HCT116 (cell line): ENCODE measurements around the gene KCNK5. TPM values are rescaled to one million over a fixed set of nuclear protein-coding genes. Genes with fewer than 3 reads are reported as not detected.

Experiments used
- ATAC-seq: fragments of 200-7000 bp; cut with Tn5 transposase; 2 replicates; pipeline ENCODE4 v1.9.1; 2020; ENCODE audit warnings: mild to moderate bottlenecking, moderate library complexity
- BruUV-seq: library from RNA; stranded (reverse); fragments of 400-500 nt; replicated peaks from 2 replicates; lab custom pipeline; 2021; lab: Mats Ljungman, UMichigan
- CTCF ChIA-PET: fragments of 300-600 bp; sonication (Branson Sonifier 250); formaldehyde crosslinking; loops from one replicate; lab custom pipeline; 2021; ENCODE audit warnings: antibody characterized with exemption; lab: Charles Lee
- POLR2A ChIA-PET: fragments of 300-600, 350-600 bp; sonication (Branson Sonifier 250); formaldehyde crosslinking; loops from one replicate; lab custom pipeline; 2021; ENCODE audit warnings: antibody characterized with exemption; lab: Charles Lee
- RAD21 ChIA-PET, 2 experiments: fragments of 300-600 bp; sonication (Branson Sonifier 250); formaldehyde crosslinking; loops; one replicate each; lab custom pipeline; 2023; ENCODE audit warnings: low total read pairs in 2 of 2; ENCODE audit not compliant: uncharacterized antibody in 2 of 2, unreplicated experiment in 2 of 2, low non-redundant PET in 1 of 2; lab: Charles Lee
- DNase-seq: peaks from one replicate; pipeline ENCODE4 v3.0.0-alpha.2; 2010; ENCODE audit warnings: low read depth, low spot score
- H2AFZ ChIP-seq: fragments of 200-600 bp; shearing (Covaris generic), sonication (generic); 2 replicates; pipeline ENCODE4 v1.6.1; 2017; ENCODE audit warnings: low read depth, mixed run types, mixed read lengths, antibody characterized with exemption, low read length; ENCODE audit not compliant: poor library complexity, severe bottlenecking
- H3K27ac ChIP-seq: 2 replicates; pipeline ENCODE4 v1.5.1; 2012; ENCODE audit warnings: low read depth, low read length
- H3K27me3 ChIP-seq: fragments of 200-600 bp; sonication (generic); 2 replicates; pipeline ENCODE4 v1.6.1; 2016; ENCODE audit warnings: mixed run types, low read length, mixed read lengths; ENCODE audit not compliant: insufficient read depth
- H3K36me3 ChIP-seq, 2 experiments: fragments of 200-500 bp in 1 of 2; fragments of 200-600 bp in 1 of 2; sonication (Bioruptor generic) in 1 of 2; sonication (generic) in 1 of 2; 2 replicates each; pipeline versions ENCODE4 v1.5.1 to v1.6.1; 2014 to 2016; ENCODE audit warnings: low read length in 2 of 2, inconsistent platforms in 1 of 2, mixed read lengths in 1 of 2, mixed run types in 1 of 2; ENCODE audit not compliant: insufficient read depth in 2 of 2, control insufficient read depth in 1 of 2
- H3K4me1 ChIP-seq, 2 experiments: fragments of 200-600 bp in 1 of 2; sonication (generic) in 1 of 2; 2 replicates each; pipeline versions ENCODE4 v1.5.1 to v1.6.1; 2012 to 2017; ENCODE audit warnings: low read length in 2 of 2, inconsistent platforms in 1 of 2, mild to moderate bottlenecking in 1 of 2, mixed read lengths in 1 of 2, mixed run types in 1 of 2, moderate library complexity in 1 of 2; ENCODE audit not compliant: insufficient read depth in 2 of 2, control insufficient read depth in 1 of 2
- H3K4me2 ChIP-seq: fragments of 200-600 bp; sonication (generic); 2 replicates; pipeline ENCODE4 v1.6.1; 2017; ENCODE audit warnings: mixed run types, low read length, mixed read lengths
- H3K4me3 ChIP-seq, 2 experiments: fragments of 200-600 bp in 1 of 2; sonication (generic) in 1 of 2; replicated peaks in 1 of 2; 2 replicates each; pipeline ENCODE4 v1.5.1; 2011 to 2016; ENCODE audit warnings: low read length in 2 of 2, control low read depth in 1 of 2, low read depth in 1 of 2, mild to moderate bottlenecking in 1 of 2, mixed read lengths in 1 of 2, mixed run types in 1 of 2
- H3K79me2 ChIP-seq: fragments of 200-600 bp; sonication (generic); 2 replicates; pipeline ENCODE4 v1.6.1; 2017; ENCODE audit warnings: mild to moderate bottlenecking, mixed run types, low read length, moderate library complexity, mixed read lengths; ENCODE audit not compliant: insufficient read depth
- H3K9ac ChIP-seq: fragments of 200-600 bp; sonication (generic); 2 replicates; pipeline ENCODE4 v1.6.1; 2016; ENCODE audit warnings: low read length, mixed read lengths
- H3K9me2 ChIP-seq: fragments of 200-600 bp; sonication (generic), shearing (Covaris generic); 2 replicates; pipeline ENCODE4 v1.6.1; 2017; ENCODE audit warnings: mixed run types, mild to moderate bottlenecking, moderate library complexity; ENCODE audit not compliant: insufficient read depth
- H3K9me3 ChIP-seq, 2 experiments: fragments of 200-500 bp in 1 of 2; fragments of 200-600 bp in 1 of 2; sonication (Bioruptor generic) in 1 of 2; sonication (generic) in 1 of 2; 2 replicates each; pipeline ENCODE4 v1.6.1; 2014 to 2017; ENCODE audit warnings: low read length in 2 of 2, mixed read lengths in 2 of 2, inconsistent platforms in 1 of 2, low read depth in 1 of 2, mild to moderate bottlenecking in 1 of 2, mixed run types in 1 of 2, moderate library complexity in 1 of 2; ENCODE audit not compliant: control insufficient read depth in 1 of 2, insufficient read depth in 1 of 2
- H4K20me1 ChIP-seq: fragments of 200-600 bp; sonication (generic), shearing (Covaris generic); 2 replicates; pipeline ENCODE4 v1.6.1; 2017; ENCODE audit warnings: mixed run types, mild to moderate bottlenecking, moderate library complexity; ENCODE audit not compliant: insufficient read depth
- CBX3 ChIP-seq: IDR thresholded peaks from 2 replicates; pipeline ENCODE4 v1.6.1; 2012; ENCODE audit warnings: low read depth
- CEBPB ChIP-seq: IDR thresholded peaks from 2 replicates; pipeline ENCODE4 v1.6.1; 2012; ENCODE audit warnings: low read depth
- FOSL1 ChIP-seq: IDR thresholded peaks from 2 replicates; pipeline ENCODE4 v1.6.1; 2012; ENCODE audit warnings: low read depth
- RAD21 ChIP-seq: IDR thresholded peaks from 2 replicates; pipeline ENCODE4 v1.6.1; 2012; ENCODE audit warnings: low read depth, mild to moderate bottlenecking
- SP1 ChIP-seq: IDR thresholded peaks from 2 replicates; pipeline ENCODE4 v1.6.1; 2012; ENCODE audit warnings: low read depth
- YY1 ChIP-seq: IDR thresholded peaks from 2 replicates; pipeline ENCODE4 v1.6.1; 2011; ENCODE audit warnings: low read length, low read depth, moderate library complexity, mild to moderate bottlenecking; ENCODE audit not compliant: insufficient replicate concordance; ENCODE audit errors: extremely low read depth
- ZFX ChIP-seq: fragments of 450-650 bp; IDR thresholded peaks from 2 replicates; pipeline ENCODE4 v1.6.1; 2017
- intact Hi-C: fragments of 100-400 bp; cut with micrococcal nuclease; formaldehyde crosslinking; loops from 2 replicates; pipeline ENCODE4 v1.10.0; 2022
- total RNA-seq: library from RNA; stranded (reverse); gene quantifications from one replicate; pipeline ENCODE4 v1.2.1, GENCODE V29; 2021; ENCODE audit not compliant: unreplicated experiment
- TF ChIP-seq, protein P1 (sequence below), 3 experiments: fragments of 200-600 bp in 1 of 3; sonication (generic) in 1 of 3; IDR thresholded peaks in 2 of 3; conservative IDR thresholded peaks in 1 of 3; 2 replicates each; pipeline ENCODE4 v1.5.1; 2012 to 2017; ENCODE audit warnings: low read depth in 2 of 3, low read length in 2 of 3, antibody characterized with exemption in 1 of 3, borderline replicate concordance in 1 of 3, control low read depth in 1 of 3, mild to moderate bottlenecking in 1 of 3, mixed read lengths in 1 of 3, mixed run types in 1 of 3, moderate library complexity in 1 of 3; ENCODE audit not compliant: insufficient read depth in 1 of 3
- TF ChIP-seq, protein P2 (sequence below): IDR thresholded peaks from 2 replicates; pipeline ENCODE4 v1.6.1; 2012

Gene KCNK5
- total RNA-seq, 1 experiment from 2014 or later: 9.5 TPM

DNA sequence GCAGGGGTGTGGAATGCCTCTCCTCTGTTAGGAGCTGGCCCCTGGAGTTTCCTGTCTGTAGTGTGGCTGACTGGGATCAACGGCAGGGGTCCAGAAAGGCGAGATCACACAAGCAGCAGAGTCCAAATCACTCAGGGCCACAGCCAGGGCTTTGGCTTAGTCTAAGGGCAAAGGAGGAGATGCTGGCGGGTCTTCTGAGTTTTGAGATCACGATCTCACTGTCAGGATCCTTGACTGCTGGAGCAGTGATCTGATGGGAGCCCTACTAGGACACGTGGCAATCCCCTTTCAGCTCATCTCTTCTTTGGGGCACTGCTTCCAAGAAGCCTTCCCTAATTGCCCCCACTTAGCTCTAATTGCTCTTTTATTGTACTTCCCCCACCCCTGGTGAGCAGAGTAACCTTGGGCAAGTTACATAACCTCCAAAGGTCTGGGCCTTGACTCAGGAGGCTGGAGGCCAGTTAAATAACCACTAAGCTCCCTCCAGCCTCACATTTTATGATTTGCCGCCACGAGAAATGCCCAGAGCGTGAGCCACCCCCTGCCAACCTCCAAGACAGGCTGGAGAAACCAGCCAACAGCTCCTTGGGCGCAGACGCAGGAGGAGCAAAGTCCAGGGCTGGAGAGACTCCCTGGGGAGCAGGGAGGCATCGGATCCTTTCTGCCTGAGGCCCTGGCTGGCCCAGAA is 12.0 kb downstream of the KCNK5 start:
- intact Hi-C loops: no loop called here
- Histone ChIP-seq H3K27me3 (no peaks in the 10 kb centered on the region), H3K4me3 (no peak overlapping the region), H4K20me1 (no peaks in the 10 kb centered on the region), H3K36me3 (0 out of 4 replicates have a peak, but pooled peaks cover 0 to 10% of the 10 kb centered on the region in 2 experiments), H3K9me3 (no peaks in the 10 kb centered on the region), H3K4me1 (peaks cover 22 to 24% of the 10 kb centered on the region in 2 experiments), H2AFZ (no peak overlapping the region), H3K9ac (no peak overlapping the region), H3K79me2 (peaks cover 89% of the 10 kb centered on the region), H3K9me2 (no peaks in the 10 kb centered on the region), H3K27ac (no peak overlapping the region), H3K4me2 (no peak overlapping the region)
- RAD21 ChIA-PET: no interaction called here
- ATAC-seq (no peak), DNase-seq (no peak)
- CTCF ChIA-PET: interaction anchor here (0.8 kb wide), 1 partner anchor 85 kb away, joined by 3 read pairs; no protein-coding TSS in a partner anchor
- no TSS peak for BruUV-seq
- POLR2A ChIA-PET: interaction anchor here (1.4 kb wide), 1 partner anchor 12 kb away, joined by 3 read pairs; the partner anchor contains the start of gene KCNK5
- TF ChIP-seq RAD21: no peak
- no peak for TF ChIP-seq SP1
- TF ChIP-seq, protein P1, sequence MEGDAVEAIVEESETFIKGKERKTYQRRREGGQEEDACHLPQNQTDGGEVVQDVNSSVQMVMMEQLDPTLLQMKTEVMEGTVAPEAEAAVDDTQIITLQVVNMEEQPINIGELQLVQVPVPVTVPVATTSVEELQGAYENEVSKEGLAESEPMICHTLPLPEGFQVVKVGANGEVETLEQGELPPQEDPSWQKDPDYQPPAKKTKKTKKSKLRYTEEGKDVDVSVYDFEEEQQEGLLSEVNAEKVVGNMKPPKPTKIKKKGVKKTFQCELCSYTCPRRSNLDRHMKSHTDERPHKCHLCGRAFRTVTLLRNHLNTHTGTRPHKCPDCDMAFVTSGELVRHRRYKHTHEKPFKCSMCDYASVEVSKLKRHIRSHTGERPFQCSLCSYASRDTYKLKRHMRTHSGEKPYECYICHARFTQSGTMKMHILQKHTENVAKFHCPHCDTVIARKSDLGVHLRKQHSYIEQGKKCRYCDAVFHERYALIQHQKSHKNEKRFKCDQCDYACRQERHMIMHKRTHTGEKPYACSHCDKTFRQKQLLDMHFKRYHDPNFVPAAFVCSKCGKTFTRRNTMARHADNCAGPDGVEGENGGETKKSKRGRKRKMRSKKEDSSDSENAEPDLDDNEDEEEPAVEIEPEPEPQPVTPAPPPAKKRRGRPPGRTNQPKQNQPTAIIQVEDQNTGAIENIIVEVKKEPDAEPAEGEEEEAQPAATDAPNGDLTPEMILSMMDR (IDR thresholded peaks at IDR 0.05 in 2 of 3, conservative IDR thresholded peaks at IDR 0.05 in 1 of 3; ENCODE audit: borderline replicate concordance in 1 of 3, insufficient read depth in 1 of 3, low read depth in 2 of 3, low read length in 2 of 3): no peak
- TF ChIP-seq, protein P2, sequence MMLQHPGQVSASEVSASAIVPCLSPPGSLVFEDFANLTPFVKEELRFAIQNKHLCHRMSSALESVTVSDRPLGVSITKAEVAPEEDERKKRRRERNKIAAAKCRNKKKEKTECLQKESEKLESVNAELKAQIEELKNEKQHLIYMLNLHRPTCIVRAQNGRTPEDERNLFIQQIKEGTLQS: no peak
- no peak for TF ChIP-seq CBX3
- no peak for TF ChIP-seq CEBPB
- TF ChIP-seq FOSL1: no peak
- no peak for TF ChIP-seq YY1
- no peak for TF ChIP-seq ZFX
